PC-3 (cell line): ENCODE results near the gene RPL29. TPM values are rescaled to one million over a fixed set of nuclear protein-coding genes. Genes with fewer than 3 reads are reported as not detected.

Experiments
- ATAC-seq: fragments of 200-7000 bp; cut with Tn5 transposase; 2 replicates; pipeline ENCODE4 v1.9.1; 2020; ENCODE audit warnings: mild to moderate bottlenecking, moderate library complexity
- BruUV-seq: library from RNA; stranded (reverse); fragments of 400-500 nt; replicated peaks from 2 replicates; lab custom pipeline; 2021; lab: Mats Ljungman, UMichigan
- CTCF ChIA-PET: fragments of 300-600 bp; sonication (Branson Sonifier 250); formaldehyde crosslinking; loops from one replicate; lab custom pipeline; 2022; ENCODE audit warnings: antibody characterized with exemption; lab: Charles Lee
- POLR2A ChIA-PET: fragments of 300-600 bp; sonication (Branson Sonifier 250); formaldehyde crosslinking; loops from one replicate; lab custom pipeline; 2022; ENCODE audit warnings: antibody characterized with exemption; ENCODE audit not compliant: unreplicated experiment; lab: Charles Lee
- DNase-seq: peaks from one replicate; pipeline ENCODE4 v3.0.0-alpha.2; 2015
- H2AFZ ChIP-seq: fragments of 300-600 bp; sonication (generic); 2 replicates; pipeline ENCODE4 v1.6.0; 2016; ENCODE audit warnings: antibody characterized with exemption, low read length
- H3F3A ChIP-seq: fragments of 300-600 bp; sonication (generic); one replicate; pipeline ENCODE4 v1.6.0; 2017; ENCODE audit warnings: antibody characterized with exemption, low read length, control low read depth, mild to moderate bottlenecking; ENCODE audit not compliant: unreplicated experiment
- H3K27ac ChIP-seq: fragments of 300-600 bp; sonication (generic); 2 replicates; pipeline ENCODE4 v1.5.1; 2016; ENCODE audit warnings: mild to moderate bottlenecking, low read length
- H3K27me3 ChIP-seq: fragments of 300-600 bp; sonication (generic); 2 replicates; pipeline ENCODE4 v1.6.1; 2016; ENCODE audit warnings: low read length, mixed read lengths
- H3K36me3 ChIP-seq: fragments of 300-600 bp; sonication (generic); 2 replicates; pipeline ENCODE4 v1.6.1; 2016; ENCODE audit warnings: low read depth, mixed run types, low read length, mixed read lengths
- H3K4me1 ChIP-seq: fragments of 300-600 bp; sonication (generic); 2 replicates; pipeline ENCODE4 v1.5.1; 2016; ENCODE audit warnings: low read length; ENCODE audit not compliant: insufficient read depth
- H3K4me2 ChIP-seq: fragments of 300-600 bp; sonication (generic); 2 replicates; pipeline ENCODE4 v1.6.0; 2016; ENCODE audit warnings: low read length
- H3K4me3 ChIP-seq: fragments of 300-600 bp; sonication (generic); 2 replicates; pipeline ENCODE4 v1.5.1; 2016; ENCODE audit warnings: mild to moderate bottlenecking, low read length, mixed read lengths
- H3K79me2 ChIP-seq: fragments of 300-600 bp; sonication (generic); 2 replicates; pipeline ENCODE4 v1.6.1; 2017; ENCODE audit warnings: low read length, mixed read lengths
- H3K9ac ChIP-seq: fragments of 300-600 bp; sonication (generic); 2 replicates; pipeline ENCODE4 v1.6.0; 2016; ENCODE audit warnings: mild to moderate bottlenecking, low read length
- H3K9me2 ChIP-seq: fragments of 300-600 bp; sonication (generic); replicated peaks from 2 replicates; pipeline ENCODE4 v1.6.1; 2016; ENCODE audit warnings: mixed run types, low read length, mixed read lengths
- H3K9me3 ChIP-seq: fragments of 300-600 bp; sonication (generic); 2 replicates; pipeline ENCODE4 v1.6.1; 2016; ENCODE audit warnings: low read length, mixed read lengths
- H4K20me1 ChIP-seq: fragments of 300-600 bp; sonication (generic); 2 replicates; pipeline ENCODE4 v1.6.1; 2016; ENCODE audit warnings: low read length, mixed read lengths
- EZH2 ChIP-seq: fragments of 300-600 bp; sonication (generic); IDR thresholded peaks from one replicate; pipeline ENCODE4 v1.6.1; 2017; ENCODE audit warnings: antibody characterized with exemption, mild to moderate bottlenecking, low read length; ENCODE audit not compliant: unreplicated experiment
- EZH2phosphoT487 ChIP-seq: fragments of 300-600 bp; sonication (generic); IDR thresholded peaks from 2 replicates; pipeline ENCODE4 v1.6.1; 2018; ENCODE audit warnings: mild to moderate bottlenecking, antibody characterized with exemption, low read length, borderline replicate concordance
- intact Hi-C: fragments of 100-400 bp; cut with micrococcal nuclease; formaldehyde crosslinking; loops from 2 replicates; pipeline ENCODE4 v1.9.0; 2023
- total RNA-seq: library from RNA; depleted of rRNA; stranded (reverse); fragments of >200 nt; gene quantifications from 2 replicates; pipeline ENCODE4 v1.2.3, GENCODE V29; 2014
- TF ChIP-seq, protein P1 (sequence below): fragments of 300-600 bp; sonication (generic); conservative IDR thresholded peaks from 2 replicates; pipeline ENCODE4 v1.5.1; 2017; ENCODE audit warnings: antibody characterized with exemption, low read depth, mild to moderate bottlenecking, low read length

The RPL29 gene
- total RNA-seq, 1 experiment from 2014 or later: 1,807 TPM

DNA sequence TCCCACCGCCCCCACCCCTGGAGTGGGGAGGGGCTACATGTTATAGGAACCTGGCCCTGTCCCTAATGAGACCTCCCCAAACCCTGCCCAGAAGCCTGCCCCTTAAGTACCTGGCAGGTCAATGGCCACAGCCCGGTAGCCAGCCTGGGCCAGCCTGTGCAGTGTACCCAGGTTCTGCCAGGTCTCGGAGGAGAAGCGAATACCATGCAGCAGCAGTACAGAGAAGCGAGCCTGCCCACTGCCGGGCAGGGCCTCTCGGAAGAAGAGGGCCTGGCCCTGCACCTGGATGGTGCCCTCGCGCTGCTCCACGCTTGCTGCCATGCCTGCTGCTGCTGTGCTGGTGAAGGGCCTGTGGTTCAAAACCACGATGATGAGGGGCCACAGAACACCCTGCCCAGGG is 24.3 kb downstream of the RPL29 start:
- Histone ChIP-seq H3F3A (no peaks in the 10 kb centered on the region), H3K36me3 (no peaks in the 10 kb centered on the region), H4K20me1 (no peaks in the 10 kb centered on the region), H3K4me2 (no peak overlapping the region), H3K9me2 (no peaks in the 10 kb centered on the region), H3K9me3 (no peaks in the 10 kb centered on the region), H3K9ac (no peak overlapping the region), H3K79me2 (peaks cover 36% of the 10 kb centered on the region), H2AFZ (no peak overlapping the region), H3K4me1 (peaks cover 34% of the 10 kb centered on the region), H3K4me3 (no peak overlapping the region), H3K27ac (no peak overlapping the region), H3K27me3 (no peaks in the 10 kb centered on the region)
- no peak for DNase-seq
- BruUV-seq: no TSS peak
- no peak for ATAC-seq
- ChIA-PET POLR2A (no interaction called here), CTCF (no interaction called here)
- TF ChIP-seq, protein P1, sequence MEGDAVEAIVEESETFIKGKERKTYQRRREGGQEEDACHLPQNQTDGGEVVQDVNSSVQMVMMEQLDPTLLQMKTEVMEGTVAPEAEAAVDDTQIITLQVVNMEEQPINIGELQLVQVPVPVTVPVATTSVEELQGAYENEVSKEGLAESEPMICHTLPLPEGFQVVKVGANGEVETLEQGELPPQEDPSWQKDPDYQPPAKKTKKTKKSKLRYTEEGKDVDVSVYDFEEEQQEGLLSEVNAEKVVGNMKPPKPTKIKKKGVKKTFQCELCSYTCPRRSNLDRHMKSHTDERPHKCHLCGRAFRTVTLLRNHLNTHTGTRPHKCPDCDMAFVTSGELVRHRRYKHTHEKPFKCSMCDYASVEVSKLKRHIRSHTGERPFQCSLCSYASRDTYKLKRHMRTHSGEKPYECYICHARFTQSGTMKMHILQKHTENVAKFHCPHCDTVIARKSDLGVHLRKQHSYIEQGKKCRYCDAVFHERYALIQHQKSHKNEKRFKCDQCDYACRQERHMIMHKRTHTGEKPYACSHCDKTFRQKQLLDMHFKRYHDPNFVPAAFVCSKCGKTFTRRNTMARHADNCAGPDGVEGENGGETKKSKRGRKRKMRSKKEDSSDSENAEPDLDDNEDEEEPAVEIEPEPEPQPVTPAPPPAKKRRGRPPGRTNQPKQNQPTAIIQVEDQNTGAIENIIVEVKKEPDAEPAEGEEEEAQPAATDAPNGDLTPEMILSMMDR: no peak
- TF ChIP-seq EZH2phosphoT487 (no peak), EZH2 (no peak)
- intact Hi-C loops: no loop called here

DNA sequence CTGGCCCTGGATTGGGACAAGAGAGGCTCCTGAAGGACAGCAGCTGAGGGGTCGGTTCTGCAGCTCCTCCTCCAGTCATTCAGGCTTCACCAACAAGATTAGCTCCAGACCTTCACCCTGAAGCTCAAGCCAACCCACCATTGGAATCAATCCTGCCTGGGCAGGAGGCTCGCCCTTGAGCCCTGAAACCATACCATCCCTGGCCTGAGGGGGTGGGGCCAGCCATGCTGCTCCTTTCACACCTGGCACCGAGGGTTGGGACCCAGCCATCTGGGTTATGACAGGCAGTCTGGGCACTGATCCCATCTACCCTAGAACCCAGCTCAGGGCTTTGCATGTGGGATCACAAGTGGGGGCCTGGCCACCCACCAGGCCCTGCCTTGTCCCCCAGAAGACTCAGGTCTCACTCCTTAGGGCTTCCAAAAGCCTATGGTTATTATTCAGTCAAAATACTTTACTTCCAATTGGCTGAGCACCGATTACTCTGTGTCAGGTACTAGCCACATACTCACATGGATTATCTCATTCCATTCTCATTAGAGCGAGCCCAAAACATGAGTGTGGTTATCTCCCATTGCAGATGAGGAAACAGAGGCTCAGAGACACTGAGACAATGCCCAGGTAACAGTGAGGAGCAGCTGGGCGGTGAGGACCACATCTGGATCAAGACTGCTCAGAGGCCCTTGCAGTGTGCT is 24.9 kb downstream of the RPL29 start:
- no peak overlapping the region for H2AFZ ChIP-seq
- ATAC-seq (no peak), DNase-seq (no peak)
- no peaks in the 10 kb centered on the region for H3F3A ChIP-seq
- no peaks in the 10 kb centered on the region for H4K20me1 ChIP-seq
- no peaks in the 10 kb centered on the region for H3K27me3 ChIP-seq
- no peak overlapping the region for H3K27ac ChIP-seq
- intact Hi-C loops: no loop called here
- no peaks in the 10 kb centered on the region for H3K36me3 ChIP-seq
- POLR2A ChIA-PET: no interaction called here
- no peaks in the 10 kb centered on the region for H3K9me3 ChIP-seq
- no TSS peak for BruUV-seq
- CTCF ChIA-PET: interaction anchor here (1.1 kb wide), 1 partner anchor 29 kb away, joined by 3 read pairs; the partner anchor contains the start of gene RRP9
- H3K4me1 ChIP-seq: peaks cover 33% of the 10 kb centered on the region
- no peak overlapping the region for H3K4me3 ChIP-seq
- peaks cover 36% of the 10 kb centered on the region for H3K79me2 ChIP-seq
- TF ChIP-seq EZH2phosphoT487: no peak
- no peaks in the 10 kb centered on the region for H3K9me2 ChIP-seq
- no peak overlapping the region for H3K9ac ChIP-seq
- H3K4me2 ChIP-seq: no peak overlapping the region

DNA sequence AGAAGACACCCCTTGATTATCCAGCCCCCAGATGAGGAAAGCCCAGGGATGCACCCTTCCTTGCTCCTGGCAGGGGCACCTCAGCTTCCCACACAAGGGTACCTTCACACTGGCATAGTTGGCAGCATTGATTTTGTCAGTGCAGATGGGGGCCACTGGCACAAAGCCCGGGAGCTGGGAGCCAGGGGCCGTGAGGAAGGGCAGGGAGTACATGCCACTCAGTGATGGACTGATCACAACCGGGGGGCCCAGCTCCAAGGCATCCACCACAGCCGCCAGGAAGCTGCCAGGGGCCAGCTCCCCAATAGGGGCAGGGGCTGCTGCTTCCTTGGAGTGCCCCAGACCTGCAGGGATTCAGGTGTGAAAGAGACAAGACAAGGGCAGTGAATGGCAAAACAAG is 25.9 kb downstream of the RPL29 start:
- ChIA-PET CTCF (interaction anchor here (0.7 to 1.1 kb wide), 2 partner anchors 13 to 28 kb away, joined by 3 read pairs; partner anchors contain the start of genes ACY1 and RRP9), POLR2A (no interaction called here)
- Histone ChIP-seq H3K4me2 (no peak overlapping the region), H3K9ac (no peak overlapping the region), H4K20me1 (no peaks in the 10 kb centered on the region), H3K27me3 (no peaks in the 10 kb centered on the region), H3K9me2 (no peaks in the 10 kb centered on the region), H3K79me2 (peaks cover 36% of the 10 kb centered on the region), H3K4me1 (peaks cover 30% of the 10 kb centered on the region), H3F3A (no peaks in the 10 kb centered on the region), H2AFZ (no peak overlapping the region), H3K36me3 (no peaks in the 10 kb centered on the region), H3K9me3 (no peaks in the 10 kb centered on the region), H3K27ac (no peak overlapping the region), H3K4me3 (no peak overlapping the region)
- DNase-seq (no peak), ATAC-seq (no peak)
- TF ChIP-seq, protein P1: no peak
- TF ChIP-seq EZH2 (no peak), EZH2phosphoT487 (no peak)
- BruUV-seq: no TSS peak
- intact Hi-C loops: no loop called here
